Activated CD4-positive, alpha-beta memory T cell treated with anti-CD3 and anti-CD28 coated beads, Interleukin-2, amount 10 ng/mL, durations not matched to agents 7 days and 5 days (primary cell): ENCODE results near the gene XRCC5. TPM values are rescaled to one million over a fixed set of nuclear protein-coding genes. Genes with fewer than 3 reads are reported as not detected.

Source experiments
- CTCF ChIA-PET: fragments of 350-600 bp; sonication (Branson Sonifier 250); formaldehyde crosslinking; loops from one replicate; lab custom pipeline; 2021; ENCODE audit warnings: antibody characterized with exemption, inconsistent platforms; lab: Charles Lee
- POLR2A ChIA-PET: fragments of 350-600 bp; sonication (Branson Sonifier 250); formaldehyde crosslinking; loops from one replicate; lab custom pipeline; 2021; ENCODE audit warnings: antibody characterized with exemption; lab: Charles Lee
- DNase-seq: peaks from one replicate; pipeline ENCODE4 v3.0.0-alpha.2; 2020
- H3K27ac Mint-ChIP-seq: one replicate; pipeline ENCODE4 v1.8.0; 2021; ENCODE audit warnings: mild to moderate bottlenecking, mixed read lengths
- H3K27me3 Mint-ChIP-seq: one replicate; pipeline ENCODE4 v1.8.0; 2021; ENCODE audit warnings: mixed read lengths
- H3K36me3 Mint-ChIP-seq: one replicate; pipeline ENCODE4 v1.8.0; 2021; ENCODE audit warnings: low read depth, mixed read lengths
- H3K4me1 Mint-ChIP-seq: one replicate; pipeline ENCODE4 v1.8.0; 2021; ENCODE audit warnings: mixed read lengths
- H3K4me3 Mint-ChIP-seq: one replicate; pipeline ENCODE4 v1.8.0; 2021; ENCODE audit warnings: mild to moderate bottlenecking, mixed read lengths
- H3K9me3 Mint-ChIP-seq: one replicate; pipeline ENCODE4 v1.8.0; 2021; ENCODE audit warnings: mixed read lengths
- total RNA-seq, 2 experiments: library from RNA; stranded (reverse); gene quantifications; one replicate each; pipeline ENCODE4 v1.2.3, GENCODE V29; 2021

The XRCC5 gene
- 100 to 1,000 TPM; 296 to 302 TPM for total RNA-seq

DNA sequence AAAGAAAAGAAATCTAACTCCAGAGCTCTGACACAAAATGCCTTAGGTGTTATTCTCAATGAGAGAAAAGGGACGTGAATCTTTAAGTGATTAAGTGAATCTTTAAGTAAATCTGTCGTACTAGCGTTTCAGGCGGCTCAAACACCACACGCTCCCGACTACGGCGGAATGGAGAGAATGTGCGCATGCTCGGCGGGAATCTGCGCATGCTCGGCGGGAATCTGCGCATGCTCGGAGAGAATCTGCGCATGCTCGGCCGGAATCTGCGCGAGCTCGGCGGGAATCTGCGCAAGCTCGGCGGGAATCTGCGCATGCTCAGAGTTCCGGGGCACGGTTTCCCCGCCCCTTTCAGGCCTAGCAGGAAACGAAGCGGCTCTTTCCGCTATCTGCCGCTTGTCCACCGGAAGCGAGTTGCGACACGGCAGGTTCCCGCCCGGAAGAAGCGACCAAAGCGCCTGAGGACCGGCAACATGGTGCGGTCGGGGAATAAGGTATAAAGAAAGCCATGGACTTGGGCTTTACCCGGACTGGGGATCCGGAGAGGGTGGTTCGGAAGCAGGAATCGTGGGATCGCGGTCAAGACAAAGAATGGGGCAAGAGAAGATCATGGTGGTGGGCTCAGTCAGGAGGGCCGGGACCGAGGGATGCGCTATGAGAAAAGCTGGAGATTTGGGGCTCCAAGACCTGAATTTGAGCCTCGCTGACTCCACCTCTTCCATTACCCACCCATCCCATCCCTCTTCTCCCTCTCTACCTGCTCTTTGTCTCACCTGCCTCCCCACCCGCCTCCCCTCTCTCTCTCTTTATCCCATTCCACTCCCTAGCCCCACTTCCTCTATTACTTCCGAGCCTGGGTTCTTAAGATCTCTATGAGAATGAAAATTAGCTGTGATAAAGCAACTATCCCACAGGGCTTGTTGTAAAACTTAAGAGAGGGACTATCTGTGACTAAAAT is at the start of gene XRCC5:
XRCC5 (plus strand) TSS at position 382 of the 955 bp plus-strand sequence; CDS start at position 471, 89 bp downstream.
- Mint-ChIP-seq H3K4me1 (peaks cover 55% of the 10 kb centered on the region), H3K36me3 (peaks cover 46% of the 10 kb centered on the region), H3K9me3 (no peaks in the 10 kb centered on the region), H3K27me3 (no peaks in the 10 kb centered on the region), H3K27ac (peak within 1 kb of the TSS; percentile 98), H3K4me3 (peak within 1 kb of the TSS; percentile 99)
- CTCF ChIA-PET, result interaction anchor here (0.9 to 4.1 kb wide), 19 partner anchors 11 to 303 kb away, joined by 3 to 32 read pairs (median 4); partner anchors contain the start of genes MREG, PECR, SMARCAL1 and TMEM169
- peak; percentile 97 for DNase-seq
- POLR2A ChIA-PET, result interaction anchor here (1.0 to 8.5 kb wide), 15 partner anchors 10 to 798 kb away, joined by 3 to 103 read pairs (median 8); partner anchors contain the start of genes ATIC, PECR, RPL37A and TMEM169

DNA sequence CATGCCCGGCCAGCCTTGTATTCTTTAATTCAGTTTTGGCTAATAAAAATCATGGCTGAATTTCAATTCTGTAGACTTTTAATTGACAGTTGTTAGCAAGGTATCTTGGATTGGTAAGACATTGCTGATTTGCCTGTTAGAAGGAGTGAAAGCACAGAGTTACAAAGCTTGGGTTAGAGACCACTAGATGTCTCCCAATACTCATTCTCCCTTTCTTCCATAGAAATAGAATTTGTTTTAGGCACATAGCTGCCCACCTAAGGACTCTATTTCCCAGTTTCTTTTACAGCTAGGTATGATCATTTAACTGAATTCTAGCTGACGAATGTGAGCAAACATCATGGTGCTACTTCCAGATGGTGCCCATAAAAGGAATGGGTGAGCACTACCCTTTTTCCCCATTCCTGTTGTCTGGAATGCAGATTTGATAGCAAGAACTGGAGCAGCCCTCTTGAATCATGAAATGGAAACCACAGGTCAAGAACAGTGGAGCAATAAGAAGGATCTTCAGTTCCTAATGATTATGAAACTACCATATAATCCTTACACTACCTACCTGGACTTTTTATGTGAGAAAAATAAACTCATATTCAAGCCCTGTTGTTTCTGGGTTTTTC is 45.0 kb upstream of the XRCC5 start:
- H3K4me1 Mint-ChIP-seq, result peaks cover 10% of the 10 kb centered on the region
- no peaks in the 10 kb centered on the region for H3K27me3 Mint-ChIP-seq
- ChIA-PET CTCF (interaction anchor here (0.8 to 2.2 kb wide), 2 partner anchors 17 to 59 kb away, joined by 3 to 4 read pairs; partner anchors contain the start of genes PECR and TMEM169), POLR2A (no interaction called here)
- H3K9me3 Mint-ChIP-seq, result peaks cover 1% of the 10 kb centered on the region
- peaks cover 40% of the 10 kb centered on the region for H3K36me3 Mint-ChIP-seq
- H3K4me3 Mint-ChIP-seq, result no peak overlapping the region
- no peak for DNase-seq
- no peak overlapping the region for H3K27ac Mint-ChIP-seq

DNA sequence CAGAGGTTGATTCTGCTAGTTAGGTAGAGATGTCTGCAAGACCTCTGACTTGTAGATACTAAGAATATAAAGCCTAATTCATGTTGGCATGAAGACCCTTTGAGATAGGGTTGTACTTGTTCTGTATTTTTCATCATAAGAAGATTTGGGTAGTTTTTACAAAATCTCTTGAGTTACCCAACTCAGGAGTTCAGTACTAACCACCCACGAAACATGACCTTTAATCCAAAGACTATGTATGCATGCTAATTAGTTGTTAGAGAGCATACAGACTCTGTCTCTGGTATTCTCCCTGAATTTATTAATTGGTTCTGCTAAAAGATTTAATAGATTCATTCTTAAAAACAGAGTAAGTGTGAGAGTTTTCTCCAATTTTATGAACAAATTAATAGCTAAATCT is 44.5 kb upstream of the XRCC5 start:
- Mint-ChIP-seq H3K27ac (no peak overlapping the region), H3K27me3 (no peaks in the 10 kb centered on the region), H3K4me3 (no peak overlapping the region), H3K9me3 (no peaks in the 10 kb centered on the region), H3K36me3 (peaks cover 38% of the 10 kb centered on the region), H3K4me1 (peaks cover 4% of the 10 kb centered on the region)
- ChIA-PET CTCF (interaction anchor here (0.8 to 2.2 kb wide), 2 partner anchors 17 to 58 kb away, joined by 3 to 4 read pairs; partner anchors contain the start of genes PECR and TMEM169), POLR2A (no interaction called here)
- no peak for DNase-seq

DNA sequence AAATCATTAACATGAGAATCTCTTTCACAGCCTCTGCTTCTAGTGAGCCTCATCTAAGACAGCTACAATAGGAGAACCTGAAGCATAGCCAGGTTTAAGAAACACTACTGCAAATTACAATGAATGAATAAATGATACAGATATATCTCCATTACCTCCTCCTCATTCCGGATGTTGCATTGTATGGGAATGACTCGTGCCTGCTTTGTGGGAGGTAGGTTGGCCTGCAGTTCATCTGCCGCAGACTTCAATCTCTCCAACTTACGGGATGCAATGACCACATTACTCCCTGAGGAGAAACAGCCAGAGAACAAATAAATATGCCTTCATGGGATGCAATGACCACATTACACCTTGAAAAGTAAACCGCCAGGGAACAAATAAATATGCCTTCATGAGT is 42.9 kb upstream of the XRCC5 start:
- CTCF ChIA-PET, result interaction anchor here (0.7 kb wide), 1 partner anchor 15 kb away, joined by 3 read pairs; no protein-coding TSS in a partner anchor
- Mint-ChIP-seq H3K27me3 (no peaks in the 10 kb centered on the region), H3K27ac (no peak overlapping the region)

DNA sequence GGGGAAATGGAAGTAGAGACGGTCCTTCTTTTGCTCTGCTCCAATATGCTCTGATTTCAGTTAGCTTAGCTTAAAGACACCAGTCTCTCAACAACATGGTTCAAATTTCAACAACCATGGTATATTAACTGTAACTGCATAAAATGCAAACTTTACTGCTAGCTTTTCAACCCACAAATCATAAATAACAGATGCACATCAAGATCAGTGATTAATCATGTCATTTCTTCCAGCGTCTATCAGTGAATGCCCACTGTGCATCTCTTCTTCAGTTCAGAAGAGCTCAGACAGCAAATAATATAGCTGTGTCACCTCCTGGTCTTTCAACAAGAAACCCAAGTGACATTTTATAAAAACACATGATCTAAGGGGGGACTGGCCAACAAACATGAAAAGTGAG is 40.1 kb upstream of the XRCC5 start:
- H3K27ac Mint-ChIP-seq, result no peak overlapping the region
- DNase-seq, result no peak
- no peaks in the 10 kb centered on the region for H3K9me3 Mint-ChIP-seq
- no peaks in the 10 kb centered on the region for H3K27me3 Mint-ChIP-seq
- H3K4me3 Mint-ChIP-seq, result no peak overlapping the region
- H3K36me3 Mint-ChIP-seq, result peaks cover 29% of the 10 kb centered on the region
- peaks cover 9% of the 10 kb centered on the region for H3K4me1 Mint-ChIP-seq
- CTCF ChIA-PET, result interaction anchor here (1.1 kb wide), 1 partner anchor 10 kb away, joined by 3 read pairs; no protein-coding TSS in a partner anchor
- POLR2A ChIA-PET, result no interaction called here

More for the DNA sequence above, 42.9 kb upstream of the XRCC5 start:
- Mint-ChIP-seq H3K36me3 (peaks cover 35% of the 10 kb centered on the region), H3K4me1 (peaks cover 4% of the 10 kb centered on the region), H3K4me3 (no peak overlapping the region), H3K9me3 (no peaks in the 10 kb centered on the region)
- DNase-seq, result no peak
- POLR2A ChIA-PET, result no interaction called here

DNA sequence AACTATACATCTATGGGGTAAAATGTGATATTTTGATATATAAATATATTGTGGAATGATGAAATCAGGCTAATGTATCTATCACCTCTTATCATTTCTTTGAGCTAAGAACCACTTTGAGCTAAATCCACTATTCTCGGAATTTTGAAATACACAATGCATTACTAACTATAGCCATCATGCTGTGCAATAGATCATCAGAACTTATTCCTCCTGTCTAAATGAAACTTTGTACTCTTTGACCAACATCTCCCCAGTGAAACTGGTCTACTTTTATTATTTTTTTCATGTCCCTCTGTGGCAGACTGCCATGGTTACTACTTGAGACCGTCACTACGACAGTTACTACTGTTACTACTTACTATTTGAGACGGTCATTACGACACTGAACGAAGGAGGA is 39.0 kb upstream of the XRCC5 start:
- ChIA-PET POLR2A (interaction anchor here (1.3 kb wide), 1 partner anchor 11 kb away, joined by 4 read pairs; the partner anchor contains the start of gene PECR), CTCF (interaction anchor here (1.0 to 1.7 kb wide), 2 partner anchors 10 to 47 kb away, joined by 3 to 4 read pairs; no protein-coding TSS in a partner anchor)
- Mint-ChIP-seq H3K27ac (no peak overlapping the region), H3K27me3 (no peaks in the 10 kb centered on the region), H3K36me3 (peaks cover 26% of the 10 kb centered on the region), H3K4me3 (no peak overlapping the region), H3K4me1 (peaks cover 16% of the 10 kb centered on the region), H3K9me3 (no peaks in the 10 kb centered on the region)
- no peak for DNase-seq

DNA sequence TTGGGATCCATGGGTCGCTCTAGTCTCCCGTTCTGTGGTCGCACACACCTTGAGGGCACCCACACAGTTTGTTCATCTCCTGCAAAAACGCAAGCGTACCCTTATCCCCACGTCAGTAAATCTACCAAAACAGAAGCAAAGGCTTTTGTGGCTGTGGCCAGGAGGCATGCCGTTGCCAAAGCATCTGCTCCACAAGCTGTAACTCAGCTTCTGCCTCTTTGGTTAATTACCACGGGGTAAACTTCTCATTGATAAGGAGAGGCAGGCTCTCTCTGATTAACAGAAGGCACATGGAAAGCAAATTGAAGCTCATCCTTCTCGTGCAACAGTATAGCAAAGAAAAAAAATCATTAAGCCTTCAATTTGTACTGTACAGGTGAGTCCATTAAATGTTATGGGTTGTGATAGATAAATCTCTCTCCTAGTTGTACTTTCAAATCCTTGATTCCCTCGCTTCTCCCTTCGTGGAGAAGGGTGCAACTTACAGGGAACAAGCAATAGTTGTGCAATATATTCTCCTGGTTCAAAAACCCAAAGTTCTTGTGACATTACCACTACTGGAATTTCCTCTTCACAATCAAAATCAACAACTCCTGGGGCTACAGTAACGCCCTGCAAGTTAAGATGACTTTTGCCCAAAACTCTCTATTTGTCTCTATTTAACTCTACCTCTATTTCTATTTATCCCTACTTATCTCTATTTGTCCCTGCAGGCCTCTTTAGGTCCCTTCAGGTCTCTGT is 37.9 kb upstream of the XRCC5 start:
- DNase-seq, result no peak
- Mint-ChIP-seq H3K27me3 (no peaks in the 10 kb centered on the region), H3K4me1 (peaks cover 20% of the 10 kb centered on the region), H3K27ac (no peak overlapping the region), H3K36me3 (peaks cover 30% of the 10 kb centered on the region), H3K4me3 (no peak overlapping the region), H3K9me3 (no peaks in the 10 kb centered on the region)
- ChIA-PET CTCF (interaction anchor here (1.7 kb wide), 1 partner anchor 48 kb away, joined by 4 read pairs; no protein-coding TSS in a partner anchor), POLR2A (no interaction called here)

DNA sequence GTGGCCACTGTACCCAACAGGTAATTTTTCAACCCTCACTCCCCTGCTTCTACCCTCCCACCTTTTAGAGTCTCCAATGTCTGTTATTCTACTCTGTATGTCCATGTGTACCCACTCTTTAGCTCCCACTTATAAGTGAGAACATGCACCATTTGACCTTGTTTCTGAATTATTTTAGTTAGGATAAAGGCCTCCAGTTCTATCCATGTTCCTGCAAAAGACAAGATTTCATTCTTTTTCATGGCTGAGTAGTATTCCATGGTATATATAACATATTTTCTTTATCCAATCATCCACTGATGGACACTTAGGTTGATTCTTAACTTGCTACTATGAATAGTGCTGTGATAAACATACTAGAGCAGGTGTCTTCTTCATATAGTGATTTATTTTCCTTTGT is 36.7 kb upstream of the XRCC5 start:
- CTCF ChIA-PET, result no interaction called here
- Mint-ChIP-seq H3K9me3 (no peaks in the 10 kb centered on the region), H3K27ac (no peak overlapping the region), H3K36me3 (peaks cover 30% of the 10 kb centered on the region), H3K4me3 (no peak overlapping the region), H3K27me3 (no peaks in the 10 kb centered on the region), H3K4me1 (peaks cover 20% of the 10 kb centered on the region)
- POLR2A ChIA-PET, result no interaction called here
- no peak for DNase-seq

DNA sequence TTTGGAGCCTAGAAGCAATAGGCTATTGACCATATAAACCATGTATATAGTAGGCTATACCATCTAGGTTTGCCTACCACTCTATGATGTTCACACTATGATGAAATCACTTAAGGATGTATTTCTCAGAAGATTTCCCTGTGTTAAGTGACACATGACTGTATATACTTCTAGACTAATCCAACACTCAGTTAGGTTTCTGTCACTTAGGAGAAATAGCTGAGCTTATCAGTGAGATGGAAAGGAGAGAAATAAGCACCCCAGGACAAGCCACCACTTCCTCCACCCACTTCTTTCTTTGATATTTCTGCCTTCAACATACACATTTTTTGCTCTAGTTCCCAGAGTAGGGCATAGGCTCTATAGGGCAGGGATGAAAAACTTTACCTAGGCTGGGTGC is 35.4 kb upstream of the XRCC5 start:
- Mint-ChIP-seq H3K27ac (no peak overlapping the region), H3K4me3 (no peak overlapping the region), H3K27me3 (no peaks in the 10 kb centered on the region), H3K4me1 (peaks cover 22% of the 10 kb centered on the region), H3K9me3 (no peaks in the 10 kb centered on the region), H3K36me3 (peaks cover 34% of the 10 kb centered on the region)
- POLR2A ChIA-PET, result interaction anchor here (1.0 kb wide), 1 partner anchor 15 kb away, joined by 4 read pairs; no protein-coding TSS in a partner anchor
- CTCF ChIA-PET, result interaction anchor here (1.0 kb wide), 1 partner anchor 19 kb away, joined by 3 read pairs; no protein-coding TSS in a partner anchor
- DNase-seq, result no peak

DNA sequence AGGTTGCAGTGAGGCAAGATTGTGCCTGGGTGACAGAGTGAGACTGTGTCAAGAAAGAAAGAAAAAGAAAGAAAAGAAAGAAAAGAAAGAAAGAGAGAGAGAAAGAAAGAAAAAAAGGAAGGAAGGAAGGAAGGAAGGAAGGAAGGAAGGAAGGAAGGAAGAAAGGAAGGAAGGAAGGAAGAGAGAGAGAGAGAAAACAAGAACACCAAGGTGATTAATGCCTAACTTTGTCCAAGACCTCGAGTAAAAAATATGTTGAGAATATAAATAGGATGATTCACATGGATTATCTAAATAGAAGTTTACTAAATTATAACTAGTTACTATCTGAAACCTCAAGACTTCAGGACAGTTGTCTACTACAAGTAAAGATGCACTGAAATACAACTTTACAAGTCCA is 34.8 kb upstream of the XRCC5 start:
- POLR2A ChIA-PET, result interaction anchor here (1.0 kb wide), 1 partner anchor 16 kb away, joined by 4 read pairs; no protein-coding TSS in a partner anchor
- no peak overlapping the region for H3K27ac Mint-ChIP-seq
- H3K4me3 Mint-ChIP-seq, result no peak overlapping the region
- H3K36me3 Mint-ChIP-seq, result peaks cover 31% of the 10 kb centered on the region
- CTCF ChIA-PET, result no interaction called here
- no peaks in the 10 kb centered on the region for H3K9me3 Mint-ChIP-seq
- H3K4me1 Mint-ChIP-seq, result peaks cover 23% of the 10 kb centered on the region
- no peaks in the 10 kb centered on the region for H3K27me3 Mint-ChIP-seq
- no peak for DNase-seq

DNA sequence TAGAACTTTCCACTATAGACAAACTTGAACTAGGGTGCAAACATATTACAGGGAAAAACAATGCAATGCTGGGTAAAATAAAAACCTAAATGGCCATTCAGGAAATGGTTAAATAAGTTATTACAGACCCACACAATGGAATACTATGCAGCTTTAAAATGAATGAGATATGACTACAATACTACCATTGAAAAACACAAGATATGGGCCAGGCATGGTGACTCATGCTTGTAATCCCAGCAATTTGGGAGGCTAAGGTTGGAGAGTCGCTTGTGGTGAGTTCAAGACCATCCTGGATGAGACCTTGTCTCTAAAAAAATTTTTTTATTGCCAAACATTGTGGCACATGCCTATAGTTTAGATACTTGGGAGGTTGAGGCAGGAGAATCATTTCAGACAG is 34.4 kb upstream of the XRCC5 start:
- H3K9me3 Mint-ChIP-seq, result no peaks in the 10 kb centered on the region
- peaks cover 23% of the 10 kb centered on the region for H3K4me1 Mint-ChIP-seq
- H3K27ac Mint-ChIP-seq, result no peak overlapping the region
- ChIA-PET POLR2A (no interaction called here), CTCF (interaction anchor here (0.7 to 1.1 kb wide), 2 partner anchors 17 to 35 kb away, joined by 4 read pairs; no protein-coding TSS in a partner anchor)
- H3K4me3 Mint-ChIP-seq, result no peak overlapping the region
- no peaks in the 10 kb centered on the region for H3K27me3 Mint-ChIP-seq
- DNase-seq, result no peak
- H3K36me3 Mint-ChIP-seq, result peaks cover 31% of the 10 kb centered on the region
